Ectodermal cell (in vitro differentiated cells): Measurements from ENCODE around the gene PPP4R4.

ENCODE experiments used
- H3K27ac ChIP-seq: 2 replicates; pipeline ENCODE4 v1.7.0; 2013; ENCODE audit warnings: mild to moderate bottlenecking, low read depth, low read length; ENCODE audit not compliant: insufficient read depth, poor library complexity, severe bottlenecking
- H3K27me3 ChIP-seq: 2 replicates; pipeline ENCODE4 v1.7.0; 2013; ENCODE audit warnings: mild to moderate bottlenecking, low read length; ENCODE audit not compliant: insufficient read depth, control insufficient read depth, poor library complexity, severe bottlenecking
- H3K36me3 ChIP-seq: one replicate; pipeline ENCODE4 v1.7.0; 2013; ENCODE audit warnings: low read length; ENCODE audit not compliant: control insufficient read depth, insufficient read depth
- H3K4me1 ChIP-seq: one replicate; pipeline ENCODE4 v1.7.0; 2013; ENCODE audit warnings: low read length; ENCODE audit not compliant: control insufficient read depth, insufficient read depth
- H3K4me3 ChIP-seq: 2 replicates; pipeline ENCODE4 v1.7.0; 2013; ENCODE audit warnings: low read depth, low read length, control low read depth; ENCODE audit not compliant: insufficient read depth
- H3K9me3 ChIP-seq: 2 replicates; pipeline ENCODE4 v1.7.0; 2013; ENCODE audit warnings: mild to moderate bottlenecking, low read length, moderate library complexity; ENCODE audit not compliant: control insufficient read depth
- WGBS, 2 experiments: methylation state at CpG; one replicate each; pipeline ENCODE4 v1.1.7; 2013; ENCODE audit warnings: missing lambda C conversion rate in 2 of 2; 5-methylcytosine and 5-hydroxymethylcytosine counted together

PPP4R4 gene

GRCh38 chr14:94317259-94317658 lies 143.1 kb downstream of the PPP4R4 start:
- Histone ChIP-seq H3K36me3 (no peaks in the 10 kb centered on the region), H3K27me3 (no peaks in the 10 kb centered on the region), H3K9me3 (no peaks in the 10 kb centered on the region), H3K27ac (no peak overlapping the region), H3K4me1 (no peaks in the 10 kb centered on the region), H3K4me3 (no peak overlapping the region)
- 61 to 62% methylated on average over 4 of the region's 4 CpGs for WGBS, 2 experiments

GRCh38 chr14:94320243-94320642 lies 146.1 kb downstream of the PPP4R4 start:
- WGBS, 2 experiments: 87 to 91% methylated on average over 5 of the region's 5 CpGs
- Histone ChIP-seq H3K4me1 (no peaks in the 10 kb centered on the region), H3K9me3 (no peaks in the 10 kb centered on the region), H3K27me3 (no peaks in the 10 kb centered on the region), H3K4me3 (no peak overlapping the region), H3K27ac (no peak overlapping the region), H3K36me3 (no peaks in the 10 kb centered on the region)

- Histone ChIP-seq H3K4me3 (no peak overlapping the region), H3K9me3 (no peaks in the 10 kb centered on the region), H3K36me3 (no peaks in the 10 kb centered on the region), H3K27me3 (no peaks in the 10 kb centered on the region), H3K27ac (no peak overlapping the region), H3K4me1 (no peaks in the 10 kb centered on the region)
- 85 to 88% methylated on average over 5 of the region's 5 CpGs for WGBS, 2 experiments
Measured at GRCh38 chr14:94321421-94322271, 147.5 kb downstream of the PPP4R4 start.

GRCh38 chr14:94322648-94323570 lies 148.8 kb downstream of the PPP4R4 start, which contains the start of gene SERPINA6:
Gene SERPINA6 (minus strand): TSS chr14:94323336. CDS start chr14:94314648, 8,688 bp downstream.
- Histone ChIP-seq H3K4me1 (no peaks in the 10 kb centered on the region), H3K27ac (no peak within 1 kb of the TSS), H3K36me3 (no peaks in the 10 kb centered on the region), H3K27me3 (no peaks in the 10 kb centered on the region), H3K4me3 (no peak within 1 kb of the TSS), H3K9me3 (no peaks in the 10 kb centered on the region)
- WGBS, 2 experiments: 91 to 93% methylated on average over 15 of the region's 15 CpGs

- H3K27ac ChIP-seq: no peak overlapping the region
- H3K4me3 ChIP-seq: no peak overlapping the region
- H3K9me3 ChIP-seq: no peaks in the 10 kb centered on the region
- H3K36me3 ChIP-seq: no peaks in the 10 kb centered on the region
- 92 to 98% methylated on average over 2 of the region's 2 CpGs for WGBS, 2 experiments
- no peaks in the 10 kb centered on the region for H3K4me1 ChIP-seq
- no peaks in the 10 kb centered on the region for H3K27me3 ChIP-seq
Measured at GRCh38 chr14:94328196-94328595, 154.1 kb downstream of the PPP4R4 start.
